Measurements from ENCODE around the gene ABHD13.

ABHD13 gene

GRCh38 chr13:108283110-108283509, 64.9 kb downstream of the ABHD13 start:
- no peak for DNase-seq (ENCODE audit: low read depth in 3 of 3)

All from stimulated activated CD4-positive, alpha-beta T cell treated with anti-CD3 and anti-CD28 coated beads, TNF-alpha, amount 100 ng/mL, for 48 hours (primary cell).